ENCODE data around the gene IL15. TPM values are rescaled to one million over a fixed set of nuclear protein-coding genes. Genes with fewer than 3 reads are reported as not detected.
A peak's percentile ranks its signal among the peaks of the same experiment; 100 is the strongest.

IL15 gene
- total RNA-seq, 4 donors from 2014 or later = 12.7 to 18.2 (median 15.9) TPM

- no peaks in the 10 kb centered on the region for H3K27me3 ChIP-seq
- no peaks in the 10 kb centered on the region for H3K9me3 ChIP-seq
- TF ChIP-seq CTCF (IDR thresholded peaks at IDR 0.05) (no peak), POLR2A (IDR thresholded peaks at IDR 0.05) (no peak)
- peaks cover 0 to 26% (median 2%) of the 10 kb centered on the region in 4 donors for H3K4me1 ChIP-seq
- no peak overlapping the region for H3K4me3 ChIP-seq
- H3K27ac ChIP-seq = no peak overlapping the region
- DNase-seq = no peak
- no peaks in the 10 kb centered on the region for H3K36me3 ChIP-seq
These were observed 39.0 kb downstream of the IL15 start for GRCh38 chr4:141675384-141675783.

- H3K36me3 ChIP-seq = no peaks in the 10 kb centered on the region
- H3K4me3 ChIP-seq = no peak overlapping the region
- peak overlapping the region in 2 of 4 donors; percentile 17 to 26 for H3K27ac ChIP-seq
- no peak for DNase-seq
- H3K4me1 ChIP-seq = peaks cover 0 to 28% (median 2%) of the 10 kb centered on the region in 4 donors
- TF ChIP-seq CTCF (IDR thresholded peaks at IDR 0.05) (no peak), POLR2A (IDR thresholded peaks at IDR 0.05) (no peak)
- no peaks in the 10 kb centered on the region for H3K9me3 ChIP-seq
- no peaks in the 10 kb centered on the region for H3K27me3 ChIP-seq
These were observed 39.8 kb downstream of the IL15 start for GRCh38 chr4:141676087-141676670.

GRCh38 chr4:141680060-141680459, 43.7 kb downstream of the IL15 start:
- Histone ChIP-seq H3K9me3 (no peaks in the 10 kb centered on the region), H3K36me3 (no peaks in the 10 kb centered on the region), H3K27ac (no peak overlapping the region), H3K4me1 (peaks cover 0 to 28% (median 2%) of the 10 kb centered on the region in 4 donors), H3K27me3 (no peaks in the 10 kb centered on the region), H3K4me3 (no peak overlapping the region)
- TF ChIP-seq POLR2A (IDR thresholded peaks at IDR 0.05) (no peak), CTCF (IDR thresholded peaks at IDR 0.05) (no peak)
- DNase-seq = no peak

- Histone ChIP-seq H3K27me3 (no peaks in the 10 kb centered on the region), H3K27ac (no peak overlapping the region), H3K36me3 (no peaks in the 10 kb centered on the region), H3K4me3 (no peak overlapping the region), H3K9me3 (no peaks in the 10 kb centered on the region), H3K4me1 (peaks cover 0 to 9% (median 0%) of the 10 kb centered on the region in 4 donors)
- TF ChIP-seq CTCF (IDR thresholded peaks at IDR 0.05) (no peak), POLR2A (IDR thresholded peaks at IDR 0.05) (no peak)
- no peak for DNase-seq
These were observed 48.4 kb downstream of the IL15 start for GRCh38 chr4:141684785-141685184.

- H3K4me1 ChIP-seq = no peaks in the 10 kb centered on the region
- no peak overlapping the region for H3K4me3 ChIP-seq
- TF ChIP-seq CTCF (IDR thresholded peaks at IDR 0.05) (no peak), POLR2A (IDR thresholded peaks at IDR 0.05) (no peak)
- no peak for DNase-seq
- H3K36me3 ChIP-seq = no peaks in the 10 kb centered on the region
- H3K27ac ChIP-seq = no peak overlapping the region
- no peaks in the 10 kb centered on the region for H3K9me3 ChIP-seq
- no peaks in the 10 kb centered on the region for H3K27me3 ChIP-seq
These were observed 49.9 kb downstream of the IL15 start for GRCh38 chr4:141686146-141686775.
